HG03565 (cell line): ENCODE data around the gene CACNA1B.

Source experiments
- ATAC-seq: cut with Tn5 transposase; IDR thresholded peaks from one replicate; pipeline ENCODE4 v1.9.1; 2021; ENCODE audit warnings: mild to moderate bottlenecking, moderate library complexity; ENCODE audit not compliant: unreplicated experiment

The CACNA1B gene

GRCh38 chr9:137959641-137960411 is 82.2 kb downstream of the CACNA1B start:
- no peak for ATAC-seq

GRCh38 chr9:137960496-137960895 is 82.9 kb downstream of the CACNA1B start:
- ATAC-seq = no peak

GRCh38 chr9:137963525-137963924 is 85.9 kb downstream of the CACNA1B start:
- no peak for ATAC-seq

GRCh38 chr9:137965177-137965795 is 87.7 kb downstream of the CACNA1B start:
- ATAC-seq = no peak

GRCh38 chr9:137967280-137967953 is 89.8 kb downstream of the CACNA1B start:
- ATAC-seq = no peak

- no peak for ATAC-seq
Observed at GRCh38 chr9:137968235-137968634, 90.7 kb downstream of the CACNA1B start.

- ATAC-seq = no peak
Observed at GRCh38 chr9:137969008-137969407, 91.4 kb downstream of the CACNA1B start.

- no peak for ATAC-seq
Observed at GRCh38 chr9:137969685-137970084, 92.1 kb downstream of the CACNA1B start.

- ATAC-seq = no peak
Observed at GRCh38 chr9:137970098-137970497, 92.5 kb downstream of the CACNA1B start.

- ATAC-seq = no peak
Observed at GRCh38 chr9:137970686-137971476, 93.3 kb downstream of the CACNA1B start.

- ATAC-seq = no peak
Observed at GRCh38 chr9:137971477-137972138, 94.0 kb downstream of the CACNA1B start.

- no peak for ATAC-seq
Observed at GRCh38 chr9:137972355-137972987, 94.9 kb downstream of the CACNA1B start.

GRCh38 chr9:137972988-137973470 is 95.4 kb downstream of the CACNA1B start:
- no peak for ATAC-seq

GRCh38 chr9:137973829-137974416 is 96.3 kb downstream of the CACNA1B start:
- no peak for ATAC-seq

GRCh38 chr9:137974746-137975526 is 97.4 kb downstream of the CACNA1B start:
- ATAC-seq = no peak

GRCh38 chr9:137975527-137975913 is 97.9 kb downstream of the CACNA1B start:
- no peak for ATAC-seq

- ATAC-seq = no peak
Observed at GRCh38 chr9:137975936-137976565, 98.5 kb downstream of the CACNA1B start.

- ATAC-seq = no peak
Observed at GRCh38 chr9:137977571-137978261, 100.1 kb downstream of the CACNA1B start.
